Ascending aorta (tissue), 2 donors: ENCODE results near the gene MKLN1. TPM values are rescaled to one million over a fixed set of nuclear protein-coding genes. Genes with fewer than 3 reads are reported as not detected.

Experiments
- DNase-seq, 2 donors: peaks; one replicate each; pipeline ENCODE4 v3.0.0-alpha.2; 2019; ENCODE audit warnings: low spot score in 2 of 2
- H3K27ac ChIP-seq, 2 donors: fragments of 200-600 bp; sonication (generic); one replicate each; pipeline ENCODE4 v1.5.1; 2016 to 2017; ENCODE audit warnings: mild to moderate bottlenecking in 1 of 2
- H3K27me3 ChIP-seq: fragments of 200-600 bp; sonication (generic); one replicate; pipeline ENCODE4 v1.5.1; 2017
- H3K36me3 ChIP-seq, 2 donors: fragments of 200-600 bp; sonication (generic); one replicate each; pipeline ENCODE4 v1.5.1; 2016
- H3K4me1 ChIP-seq, 2 donors: fragments of 200-600 bp; sonication (generic); one replicate each; pipeline ENCODE4 v1.5.1; 2016 to 2017; ENCODE audit warnings: mild to moderate bottlenecking in 1 of 2
- H3K4me3 ChIP-seq, 2 donors: fragments of 200-600 bp; sonication (generic); one replicate each; pipeline ENCODE4 v1.5.1; 2016 to 2017; ENCODE audit warnings: mild to moderate bottlenecking in 1 of 2
- H3K9me3 ChIP-seq, 2 donors: fragments of 200-600 bp; sonication (generic); one replicate each; pipeline ENCODE4 v1.5.1; 2016
- CTCF ChIP-seq, 3 experiments: fragments of 200-600 bp in 2 of 3; fragments of 450-650 bp in 1 of 3; sonication (generic) in 2 of 3; IDR thresholded peaks; one replicate each; pipeline ENCODE4 v1.5.1; 2016 to 2019; ENCODE audit warnings: antibody characterized with exemption in 3 of 3, mild to moderate bottlenecking in 1 of 3, moderate library complexity in 1 of 3
- intact Hi-C: fragments of 100-400 bp; cut with DNase I; formaldehyde crosslinking; loops from one replicate; pipeline ENCODE4 v1.15.1; 2023
- total RNA-seq: library from RNA; depleted of rRNA; stranded (reverse); fragments of >200 nt; gene quantifications from one replicate; pipeline ENCODE4 v1.1.0, GENCODE V29; 2016

Gene MKLN1
- total RNA-seq, 1 donor from 2014 or later = 18.0 TPM

- intact Hi-C loops = no loop called here
- DNase-seq = no peak
Measured at GRCh38 chr7:131486346-131486745, 158.7 kb downstream of the MKLN1 start.

GRCh38 chr7:131487217-131487616 lies 159.5 kb downstream of the MKLN1 start:
- DNase-seq = no peak
- TF ChIP-seq CTCF (IDR thresholded peaks at IDR 0.05) = no peak
- H3K27me3 ChIP-seq = no peaks in the 10 kb centered on the region
- no peaks in the 10 kb centered on the region for H3K9me3 ChIP-seq
- H3K36me3 ChIP-seq = peaks cover 0 to 3% of the 10 kb centered on the region in 2 donors
- no peak overlapping the region for H3K4me3 ChIP-seq
- intact Hi-C loops = no loop called here
- H3K27ac ChIP-seq = no peak overlapping the region
- H3K4me1 ChIP-seq = peaks cover 2 to 3% of the 10 kb centered on the region in 2 donors

More at GRCh38 chr7:131486346-131486745, 158.7 kb downstream of the MKLN1 start:
- Histone ChIP-seq H3K4me3 (no peak overlapping the region), H3K27ac (no peak overlapping the region), H3K27me3 (no peaks in the 10 kb centered on the region), H3K4me1 (peaks cover 2 to 3% of the 10 kb centered on the region in 2 donors), H3K9me3 (no peaks in the 10 kb centered on the region), H3K36me3 (peaks cover 0 to 3% of the 10 kb centered on the region in 2 donors)
- TF ChIP-seq CTCF (IDR thresholded peaks at IDR 0.05) = no peak

- H3K9me3 ChIP-seq = no peaks in the 10 kb centered on the region
- DNase-seq = no peak
- peaks cover 2 to 3% of the 10 kb centered on the region in 2 donors for H3K4me1 ChIP-seq
- peaks cover 0 to 3% of the 10 kb centered on the region in 2 donors for H3K36me3 ChIP-seq
- no peak for TF ChIP-seq CTCF (IDR thresholded peaks at IDR 0.05)
- no peak overlapping the region for H3K27ac ChIP-seq
- H3K27me3 ChIP-seq = no peaks in the 10 kb centered on the region
- intact Hi-C loops = no loop called here
- H3K4me3 ChIP-seq = no peak overlapping the region
Measured at GRCh38 chr7:131488361-131488760, 160.7 kb downstream of the MKLN1 start.

- Histone ChIP-seq H3K27ac (no peak overlapping the region), H3K27me3 (no peaks in the 10 kb centered on the region), H3K36me3 (peaks cover 0 to 3% of the 10 kb centered on the region in 2 donors), H3K9me3 (no peaks in the 10 kb centered on the region), H3K4me3 (no peak overlapping the region), H3K4me1 (peaks cover 2 to 3% of the 10 kb centered on the region in 2 donors)
- DNase-seq = no peak
- intact Hi-C loops = no loop called here
- no peak for TF ChIP-seq CTCF (IDR thresholded peaks at IDR 0.05)
Measured at GRCh38 chr7:131489196-131489595, 161.5 kb downstream of the MKLN1 start.

GRCh38 chr7:131489881-131490280 lies 162.2 kb downstream of the MKLN1 start:
- no peak overlapping the region for H3K27ac ChIP-seq
- TF ChIP-seq CTCF (IDR thresholded peaks at IDR 0.05) = no peak
- H3K36me3 ChIP-seq = peaks cover 0 to 3% of the 10 kb centered on the region in 2 donors
- peaks cover 2 to 3% of the 10 kb centered on the region in 2 donors for H3K4me1 ChIP-seq
- H3K9me3 ChIP-seq = no peaks in the 10 kb centered on the region
- intact Hi-C loops = no loop called here
- no peaks in the 10 kb centered on the region for H3K27me3 ChIP-seq
- no peak for DNase-seq
- no peak overlapping the region for H3K4me3 ChIP-seq

GRCh38 chr7:131493081-131493480 lies 165.4 kb downstream of the MKLN1 start:
- no peaks in the 10 kb centered on the region for H3K9me3 ChIP-seq
- H3K27ac ChIP-seq = no peak overlapping the region
- no peak for TF ChIP-seq CTCF (IDR thresholded peaks at IDR 0.05)
- peaks cover 3 to 18% of the 10 kb centered on the region in 2 donors for H3K36me3 ChIP-seq
- H3K27me3 ChIP-seq = no peaks in the 10 kb centered on the region
- DNase-seq = no peak
- no peaks in the 10 kb centered on the region for H3K4me1 ChIP-seq
- no peak overlapping the region for H3K4me3 ChIP-seq
- intact Hi-C loops = no loop called here
